Kidney epithelial cell (primary cell): ENCODE data around the gene CELA2A. TPM values are rescaled to one million over a fixed set of nuclear protein-coding genes. Genes with fewer than 3 reads are reported as not detected.
"Not testable (repeated sequence)": the region's sequence is repeated elsewhere in the genome, so short reads cannot be mapped to it uniquely, and the experiment has no call there.

Experiments
- DNase-seq: peaks from one replicate; pipeline ENCODE4 v3.0.0-alpha.2; 2010; ENCODE audit warnings: low read depth
- H3K27me3 ChIP-seq: 2 replicates; pipeline ENCODE4 v1.6.0; 2011; ENCODE audit warnings: low read length; ENCODE audit not compliant: control insufficient read depth, insufficient read depth
- H3K36me3 ChIP-seq: 2 replicates; pipeline ENCODE4 v1.5.1; 2011; ENCODE audit warnings: low read length; ENCODE audit not compliant: control insufficient read depth, insufficient read depth
- H3K4me3 ChIP-seq: 2 replicates; pipeline ENCODE4 v1.5.1; 2011; ENCODE audit warnings: low read depth, mild to moderate bottlenecking, control low read depth, low read length
- CTCF ChIP-seq: IDR thresholded peaks from 2 replicates; pipeline ENCODE4 v1.5.1; 2011; ENCODE audit warnings: mild to moderate bottlenecking, moderate library complexity, low read length, control low read depth, inconsistent platforms; ENCODE audit not compliant: insufficient read depth, poor library complexity, severe bottlenecking
- total RNA-seq: library from RNA; depleted of rRNA; stranded (reverse); fragments of >200 nt; gene quantifications from 2 replicates; pipeline ENCODE4 v1.2.3, GENCODE V29; 2015

Gene CELA2A
- total RNA-seq, 1 donor from 2014 or later, result not detected

GRCh38 chr1:15483971-15484370 lies 27.4 kb downstream of the CELA2A start:
- H3K36me3 ChIP-seq, result no peaks in the 10 kb centered on the region
- no peak overlapping the region for H3K4me3 ChIP-seq
- no peak for DNase-seq
- no peaks in the 10 kb centered on the region for H3K27me3 ChIP-seq
- TF ChIP-seq CTCF, result no peak

DNA sequence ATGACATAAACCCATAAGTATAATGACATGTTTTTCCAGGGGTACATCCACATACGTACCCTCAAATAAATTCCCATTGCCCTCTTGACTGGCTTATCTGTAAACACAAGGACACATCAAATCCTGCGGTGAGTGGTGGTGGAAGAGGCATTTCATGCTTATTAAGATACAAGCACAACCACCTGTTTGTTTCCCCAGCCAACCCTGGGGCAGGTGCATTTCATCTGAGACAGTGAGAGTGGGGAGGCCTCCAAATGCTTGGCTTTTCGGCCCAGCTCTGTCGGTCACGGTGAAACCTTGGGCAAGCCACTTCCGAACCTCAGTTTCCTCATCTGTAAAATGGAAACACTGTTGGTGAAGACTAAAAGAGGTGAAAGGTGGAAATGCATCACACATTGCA lies 27.9 kb downstream of the CELA2A start:
- H3K27me3 ChIP-seq, H3K4me3 ChIP-seq, DNase-seq, H3K36me3 ChIP-seq: not testable (repeated sequence)

DNA sequence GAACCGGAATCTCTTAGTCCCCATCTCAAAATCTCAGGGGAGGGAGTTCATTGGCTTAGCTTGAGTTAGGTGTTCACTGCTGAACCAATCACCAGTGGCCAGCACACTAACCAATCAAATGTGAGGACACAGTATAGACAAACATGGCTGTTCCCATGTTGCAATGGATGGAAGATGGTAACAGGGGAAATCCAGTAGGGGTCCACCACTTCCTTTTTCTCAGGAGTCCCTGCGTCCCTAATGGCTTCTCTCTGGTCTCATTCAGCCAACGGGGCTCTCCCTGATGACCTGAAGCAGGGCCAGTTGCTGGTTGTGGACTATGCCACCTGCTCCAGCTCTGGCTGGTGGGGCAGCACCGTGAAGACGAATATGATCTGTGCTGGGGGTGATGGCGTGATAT lies 29.1 kb downstream of the CELA2A start:
- Histone ChIP-seq H3K27me3 (no peaks in the 10 kb centered on the region), H3K36me3 (no peaks in the 10 kb centered on the region), H3K4me3 (no peak overlapping the region)
- no peak for TF ChIP-seq CTCF
- DNase-seq, result no peak

DNA sequence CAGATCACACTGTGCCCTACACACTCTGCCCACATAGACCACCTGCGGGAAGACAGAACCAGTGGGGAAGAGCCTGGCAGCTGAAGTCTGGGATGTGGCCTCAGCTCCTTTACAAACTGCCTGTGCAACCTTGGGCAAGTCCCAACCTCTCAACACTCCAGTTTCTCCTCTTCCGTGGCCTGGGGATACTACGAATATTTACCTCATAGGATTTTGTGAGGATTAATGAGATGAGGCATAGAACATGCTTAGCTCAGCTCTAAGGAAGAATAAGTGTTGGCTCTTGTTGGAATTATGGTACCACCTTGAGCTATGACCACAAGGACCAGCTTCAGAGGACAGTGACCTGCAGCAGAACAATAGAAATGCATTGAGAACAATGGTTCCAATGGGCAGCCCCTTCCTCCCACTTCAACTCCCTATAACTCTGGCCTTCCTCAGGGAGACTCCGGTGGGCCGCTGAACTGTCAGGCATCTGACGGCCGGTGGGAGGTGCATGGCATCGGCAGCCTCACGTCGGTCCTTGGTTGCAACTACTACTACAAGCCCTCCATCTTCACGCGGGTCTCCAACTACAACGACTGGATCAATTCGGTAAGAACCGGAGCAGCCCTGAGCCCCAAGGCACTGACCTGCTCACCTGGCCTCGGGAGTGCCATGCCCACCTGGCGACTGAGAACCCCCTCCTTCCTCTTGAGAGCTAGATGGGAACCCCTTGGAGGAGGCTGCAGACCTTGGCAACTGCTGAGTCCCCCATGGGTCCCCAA lies 30.5 kb downstream of the CELA2A start:
- H3K36me3 ChIP-seq, H3K27me3 ChIP-seq, H3K4me3 ChIP-seq, DNase-seq: not testable (repeated sequence)

DNA sequence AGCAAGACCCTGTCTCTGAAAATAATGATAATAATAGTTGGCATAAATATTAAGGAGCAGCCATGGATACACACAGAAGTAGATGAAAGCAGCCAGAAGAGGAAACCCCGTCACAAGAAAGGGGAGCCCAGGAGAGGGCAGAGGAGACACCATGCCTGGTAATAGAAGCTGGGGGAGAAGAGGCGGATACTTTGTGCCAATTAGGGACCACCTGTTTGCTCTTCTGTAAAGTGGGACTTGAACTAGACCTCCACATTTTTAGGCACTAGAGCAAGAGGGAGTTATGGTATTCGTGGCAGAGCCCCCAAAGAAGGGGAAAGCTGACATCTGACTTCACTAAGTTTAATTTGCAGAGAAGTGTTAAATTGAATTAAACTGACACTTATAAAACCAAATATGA lies 31.8 kb downstream of the CELA2A start:
- no peak for TF ChIP-seq CTCF
- no peaks in the 10 kb centered on the region for H3K27me3 ChIP-seq
- DNase-seq, result no peak
- H3K4me3 ChIP-seq, result no peak overlapping the region
- H3K36me3 ChIP-seq, result no peaks in the 10 kb centered on the region

DNA sequence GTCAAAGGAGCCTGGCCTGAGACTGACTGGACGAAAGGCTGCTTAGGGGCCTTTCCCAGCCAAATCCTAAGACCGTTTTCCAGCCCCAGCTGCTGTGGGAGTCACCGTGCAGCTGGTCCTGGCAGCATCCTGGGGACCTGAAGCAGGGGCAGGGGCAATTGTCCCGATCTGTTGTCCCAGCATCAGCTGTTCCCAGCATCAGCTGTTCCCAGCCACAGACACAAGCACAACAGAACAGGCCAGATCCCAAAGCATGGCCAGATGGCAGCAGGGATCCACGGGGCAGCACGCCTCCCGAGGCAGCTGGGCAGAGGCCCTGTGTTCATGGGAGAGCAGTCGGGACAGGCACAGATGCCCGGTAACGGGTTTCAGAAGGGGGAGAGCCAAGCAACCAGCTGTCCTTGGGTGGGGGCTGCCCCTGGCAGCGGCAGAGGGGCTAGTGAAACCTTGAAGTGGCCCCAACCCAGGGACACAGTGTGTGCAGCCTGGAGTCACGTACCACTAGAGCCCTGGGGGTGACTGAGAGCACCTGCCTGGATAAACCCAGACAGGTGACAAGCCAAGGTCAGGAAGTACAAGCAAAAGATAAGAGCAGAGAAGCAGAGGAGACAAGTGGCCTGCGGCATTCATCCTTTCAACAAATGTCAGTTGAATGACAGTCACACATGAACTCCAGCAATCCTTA lies 32.7 kb downstream of the CELA2A start:
- H3K27me3 ChIP-seq, result no peaks in the 10 kb centered on the region
- TF ChIP-seq CTCF, result no peak
- H3K4me3 ChIP-seq, result no peak overlapping the region
- no peaks in the 10 kb centered on the region for H3K36me3 ChIP-seq
- no peak for DNase-seq

GRCh38 chr1:15491010-15491409 lies 34.5 kb downstream of the CELA2A start:
- H3K36me3 ChIP-seq, H3K4me3 ChIP-seq, DNase-seq, H3K27me3 ChIP-seq: not testable (repeated sequence)
